NCI-H774 (cell line): ENCODE results near the gene TMEM191C.
"Not testable (repeated sequence)": the region's sequence is repeated elsewhere in the genome, so short reads cannot be mapped to it uniquely, and the experiment has no call there.

Experiments used
- DNase-seq: peaks from one replicate; lab custom pipeline; 2025; lab: John Stamatoyannopoulos, UW

The TMEM191C gene

DNA sequence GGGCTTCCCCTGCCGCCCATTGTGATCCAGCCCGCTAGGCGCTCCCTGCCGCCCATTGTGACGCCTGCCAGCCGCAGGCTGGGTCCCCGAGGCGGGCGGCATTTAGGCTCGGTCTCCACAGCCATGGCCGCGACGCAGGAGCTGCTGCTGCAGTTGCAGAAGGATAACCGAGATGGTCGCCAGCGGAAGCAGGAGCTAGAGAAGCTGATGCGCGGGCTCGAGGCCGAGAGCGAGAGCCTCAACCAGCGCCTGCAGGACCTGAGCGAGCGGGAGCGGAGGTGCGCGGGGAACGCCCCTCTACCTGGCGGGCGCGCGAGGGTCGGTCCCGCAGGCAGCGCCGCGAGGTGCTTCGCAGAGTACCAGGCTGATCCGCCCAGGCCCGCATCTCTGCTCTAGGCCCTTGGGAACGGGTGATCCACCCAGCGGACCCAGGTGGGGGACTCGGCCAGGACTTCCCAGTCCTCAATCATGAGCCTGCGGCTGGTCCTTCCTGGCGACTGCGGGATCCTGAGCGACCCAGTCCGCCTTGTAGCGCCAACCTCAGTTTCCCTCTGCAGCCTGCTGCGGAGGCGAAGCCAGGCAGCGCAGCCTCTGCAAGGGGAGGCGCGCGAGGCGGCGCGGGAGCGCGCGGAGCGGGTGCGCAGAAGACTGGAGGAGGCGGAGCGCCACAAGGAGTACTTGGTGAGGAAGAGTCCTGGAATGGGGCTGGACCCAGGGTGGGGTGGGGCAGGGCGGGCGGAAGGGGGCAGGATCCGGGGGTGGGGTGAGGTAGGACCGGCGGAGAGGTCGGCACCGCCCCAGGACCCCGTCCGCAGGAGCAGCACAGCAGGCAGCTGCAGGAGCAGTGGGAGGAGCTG is at the start of gene TMEM191C:
Gene TMEM191C, plus strand, starts transcription at position 51 of the 857 bp plus-strand sequence. Its CDS starts 73 bp downstream, at position 124.
- not testable (repeated sequence) for DNase-seq

GRCh38 chr22:21417853-21418252 is 49.3 kb upstream of the TMEM191C start:
- not testable (repeated sequence) for DNase-seq

GRCh38 chr22:21418974-21419638 is 48.1 kb upstream of the TMEM191C start:
- not testable (repeated sequence) for DNase-seq

GRCh38 chr22:21420180-21420763 is 46.9 kb upstream of the TMEM191C start:
- not testable (repeated sequence) for DNase-seq

GRCh38 chr22:21424084-21424709 is 43.0 kb upstream of the TMEM191C start:
- DNase-seq = not testable (repeated sequence)

DNA sequence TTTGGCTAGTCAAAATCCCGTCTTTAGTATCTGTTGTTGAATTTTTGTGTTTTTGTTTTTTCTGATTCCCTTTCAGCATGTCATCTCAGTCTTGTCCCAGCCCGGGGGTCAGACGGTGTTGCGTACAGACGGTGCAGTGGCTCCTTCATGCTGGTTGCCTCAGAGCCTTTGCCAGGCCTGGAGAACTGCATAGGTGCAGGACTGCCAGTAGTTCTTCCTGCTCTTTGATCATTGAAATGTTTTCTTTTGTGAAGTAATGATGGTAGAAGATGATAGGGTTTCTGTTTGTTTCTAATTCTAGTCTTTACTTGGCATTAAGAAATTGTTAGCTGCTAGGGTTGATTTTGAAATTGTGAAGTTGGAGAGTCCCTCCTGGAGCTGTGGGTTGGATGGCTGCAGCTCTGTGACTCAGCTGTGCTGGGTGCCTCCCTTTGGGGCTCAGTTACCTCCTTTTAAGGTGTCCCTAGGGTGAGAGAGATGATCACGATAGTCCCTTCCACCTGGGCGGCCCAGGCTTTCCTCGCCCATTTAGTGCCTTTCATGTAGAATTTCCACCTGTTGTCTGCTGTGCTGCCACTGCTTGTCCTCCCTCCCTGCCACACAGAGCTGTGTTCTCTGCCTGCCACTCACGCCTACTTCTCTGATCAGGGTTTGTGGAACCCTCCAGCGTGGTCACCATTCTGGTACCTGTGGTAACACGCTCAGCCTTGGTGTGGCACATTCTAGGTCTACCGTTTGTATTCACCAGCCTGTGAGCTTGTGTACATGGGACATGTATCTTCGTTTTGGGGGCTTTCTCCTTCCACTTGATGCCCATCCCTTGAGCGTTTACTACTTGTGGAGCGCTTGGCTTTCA is 32.6 kb upstream of the TMEM191C start:
- DNase-seq = not testable (repeated sequence)

GRCh38 chr22:21435998-21436810 is 31.0 kb upstream of the TMEM191C start:
- not testable (repeated sequence) for DNase-seq

DNA sequence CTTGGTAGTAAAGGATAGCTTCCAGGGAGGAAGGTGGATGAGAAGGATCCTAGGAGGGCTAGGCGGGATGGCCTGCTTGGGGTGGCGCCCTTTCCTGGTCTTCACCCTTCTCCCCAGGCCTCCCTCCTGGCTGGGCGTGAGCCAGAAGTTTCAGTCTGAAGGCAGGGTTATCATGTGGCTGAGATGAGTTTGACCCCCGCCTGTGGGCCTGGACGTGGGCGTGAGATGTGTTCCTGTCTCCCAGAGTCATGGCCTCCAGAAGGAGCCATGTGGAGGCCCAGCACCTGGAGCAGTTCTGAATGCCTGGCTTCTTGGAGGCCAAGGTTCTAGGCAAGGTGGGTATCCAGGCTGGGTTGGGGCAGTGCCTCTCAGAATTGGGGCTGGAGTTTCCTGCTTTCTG is 29.2 kb upstream of the TMEM191C start:
- DNase-seq = not testable (repeated sequence)

- not testable (repeated sequence) for DNase-seq
Observed at GRCh38 chr22:21440018-21440636, 27.1 kb upstream of the TMEM191C start.

- DNase-seq = not testable (repeated sequence)
Observed at GRCh38 chr22:21440676-21441075, 26.5 kb upstream of the TMEM191C start.

- not testable (repeated sequence) for DNase-seq
Observed at GRCh38 chr22:21441170-21441569, 26.0 kb upstream of the TMEM191C start.

DNA sequence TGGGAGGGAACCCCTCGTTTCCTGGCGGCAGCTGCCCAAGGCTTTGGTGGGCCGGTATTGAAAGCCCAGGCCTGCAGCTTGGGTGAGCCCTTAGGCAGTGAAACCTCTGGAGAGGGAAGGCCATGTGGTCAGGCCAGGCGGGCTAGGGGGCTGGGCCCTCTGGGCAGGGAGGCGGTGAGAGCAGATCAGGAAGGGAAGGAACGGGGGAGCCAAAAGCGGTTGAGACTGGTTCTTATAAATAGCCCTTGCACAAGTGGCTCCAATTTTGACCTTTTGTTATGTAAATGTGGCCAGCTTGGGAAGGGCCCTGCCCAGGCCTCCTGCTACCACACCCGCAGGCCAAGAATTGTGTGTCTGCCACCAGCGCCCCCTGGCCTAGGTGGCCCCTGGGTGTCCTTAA is 25.1 kb upstream of the TMEM191C start:
- DNase-seq = not testable (repeated sequence)

GRCh38 chr22:21442646-21443045 is 24.5 kb upstream of the TMEM191C start:
- not testable (repeated sequence) for DNase-seq

DNA sequence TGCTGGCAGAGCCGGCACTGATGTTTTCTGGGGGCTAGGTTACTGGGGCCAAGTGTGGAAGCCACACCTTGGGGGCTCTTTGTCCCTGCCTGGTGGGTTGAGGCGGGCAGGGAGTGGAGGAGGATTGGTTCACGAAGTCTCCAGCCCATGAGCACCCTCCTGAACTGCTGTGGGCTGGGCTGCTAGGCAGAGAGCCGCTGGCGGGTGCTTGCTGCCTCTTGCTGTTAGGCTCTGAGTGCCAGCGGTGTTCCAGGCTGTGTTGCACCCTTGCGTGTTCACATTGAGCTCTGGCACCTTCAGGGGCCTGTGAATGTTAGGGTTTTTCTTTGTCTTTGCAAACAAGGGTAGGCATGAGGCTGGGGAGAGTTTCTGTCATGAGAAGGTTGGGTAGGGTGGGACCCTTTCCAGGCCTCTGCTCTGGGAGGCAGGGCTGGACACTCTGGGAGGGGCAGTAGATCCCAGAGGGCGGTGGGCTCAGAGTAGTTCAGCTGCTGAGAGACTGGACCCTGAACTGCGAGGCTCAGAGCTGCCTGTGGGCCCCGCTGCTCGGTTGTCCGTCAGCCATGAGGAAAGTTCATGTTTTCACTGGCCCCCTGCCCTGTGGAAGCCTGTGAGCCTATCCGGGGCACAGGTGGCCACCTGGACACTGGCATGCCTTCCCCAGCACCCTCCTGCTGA is 24.0 kb upstream of the TMEM191C start:
- no peak for DNase-seq

GRCh38 chr22:21443735-21444421 is 23.3 kb upstream of the TMEM191C start:
- no peak for DNase-seq

GRCh38 chr22:21444701-21445436 is 22.3 kb upstream of the TMEM191C start:
- no peak for DNase-seq

- no peak for DNase-seq
Observed at GRCh38 chr22:21445437-21446127, 21.6 kb upstream of the TMEM191C start.
